LNCAP (cell line): Measurements from ENCODE around the gene ADGRL1.

Source experiments
- CTCF ChIP-seq: fragments of 450-650 bp; IDR thresholded peaks from 2 replicates; pipeline ENCODE4 v1.5.1; 2017; ENCODE audit warnings: mild to moderate bottlenecking

Gene ADGRL1

GRCh38 chr19:14119146-14119545 lies 86.8 kb downstream of the ADGRL1 start:
- no peak for TF ChIP-seq CTCF

GRCh38 chr19:14118165-14119051 lies 87.6 kb downstream of the ADGRL1 start:
- no peak for TF ChIP-seq CTCF

DNA sequence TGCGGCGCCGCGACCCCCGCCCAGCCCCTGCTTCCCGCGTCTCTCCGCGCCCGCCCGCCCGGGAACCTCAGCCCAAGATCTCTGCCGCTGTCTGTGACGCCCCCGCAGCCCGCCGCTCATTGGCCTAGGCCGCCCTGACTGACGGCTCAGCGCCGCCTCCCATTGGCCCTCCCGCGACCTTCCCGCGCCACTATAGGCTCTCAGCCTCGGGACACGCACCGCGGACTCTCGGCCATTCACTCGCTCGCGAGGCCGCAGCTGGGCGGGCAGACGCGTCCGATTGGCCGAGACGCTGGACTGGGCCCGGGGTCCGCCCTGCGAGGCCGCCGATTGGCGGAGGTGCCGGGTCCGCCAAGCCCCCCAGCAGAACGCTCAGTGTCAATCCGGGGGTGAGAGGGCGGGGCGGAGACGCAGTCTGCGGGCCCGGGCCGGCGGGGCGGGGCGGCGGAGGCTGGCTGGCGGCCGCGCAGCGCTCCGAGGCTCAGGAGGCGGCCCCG lies 88.3 kb downstream of the ADGRL1 start, which contains the start of gene PRKACA:
PRKACA (minus strand) TSS at position 95 of the 497 bp plus-strand sequence. CDS start 215 bp downstream, outside the sequence.
- no peak for TF ChIP-seq CTCF

DNA sequence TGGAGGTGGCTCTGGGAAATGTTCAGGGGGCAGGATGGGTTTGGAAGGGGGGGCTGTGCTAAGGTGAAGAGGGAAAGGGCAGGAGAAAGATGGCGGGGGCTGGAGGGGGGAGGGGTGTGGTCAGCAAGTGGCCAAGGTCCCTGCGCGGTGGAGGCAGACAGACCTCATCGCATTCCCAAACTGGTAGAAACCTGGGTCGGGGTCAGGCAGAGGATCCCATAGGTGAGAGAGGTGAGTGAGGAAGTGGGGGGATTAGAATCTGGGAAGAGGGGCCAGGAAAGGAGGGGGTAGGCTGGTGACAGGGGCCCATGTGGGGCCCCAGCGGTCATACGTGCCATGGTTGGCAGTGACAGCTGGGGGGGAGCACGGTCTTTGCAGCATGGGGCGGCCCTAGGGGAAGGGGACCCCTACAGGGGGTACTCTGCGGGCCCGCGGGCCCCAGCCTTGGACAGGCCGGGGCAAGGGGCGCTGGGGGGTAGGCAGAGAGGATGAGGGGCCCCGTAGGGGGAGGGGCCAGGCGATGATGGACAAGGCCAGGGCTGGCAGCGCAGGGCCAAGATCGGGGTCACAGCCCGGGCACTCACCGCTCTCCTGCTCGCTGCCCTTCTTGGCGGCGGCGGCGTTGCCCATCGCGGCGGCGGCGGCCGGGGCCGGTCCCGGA lies 88.9 kb downstream of the ADGRL1 start:
- no peak for TF ChIP-seq CTCF

GRCh38 chr19:14116525-14116917 lies 89.4 kb downstream of the ADGRL1 start:
- no peak for TF ChIP-seq CTCF

- TF ChIP-seq CTCF, result no peak
These were observed 90.2 kb downstream of the ADGRL1 start for GRCh38 chr19:14115756-14116155.

- TF ChIP-seq CTCF, result peak; percentile 51; the same call in 1 of the 2 replicates
These were observed 91.1 kb downstream of the ADGRL1 start for GRCh38 chr19:14114854-14115253.
